T47D (cell line): ENCODE results near the gene TFF2.
A peak's percentile ranks its signal among the peaks of the same experiment; 100 is the strongest.

Source experiments
- DNase-seq, 2 experiments: peaks; one replicate each; pipeline versions ENCODE4 v3.0.0 to v3.0.0-alpha.2; 2011 to 2012; ENCODE audit warnings: low read depth in 1 of 2, low spot score in 1 of 2
- JUND ChIP-seq: IDR thresholded peaks from 2 replicates; pipeline ENCODE4 v1.6.1; 2012; ENCODE audit warnings: low read depth
- in situ Hi-C: cut with HindIII; loops from 2 replicates; pipeline ENCODE4 v1.10.0; 2016; ENCODE audit warnings: low sequenced_read_pairs, low pct_unique_long_range_greater_than_20kb

Gene TFF2

DNA sequence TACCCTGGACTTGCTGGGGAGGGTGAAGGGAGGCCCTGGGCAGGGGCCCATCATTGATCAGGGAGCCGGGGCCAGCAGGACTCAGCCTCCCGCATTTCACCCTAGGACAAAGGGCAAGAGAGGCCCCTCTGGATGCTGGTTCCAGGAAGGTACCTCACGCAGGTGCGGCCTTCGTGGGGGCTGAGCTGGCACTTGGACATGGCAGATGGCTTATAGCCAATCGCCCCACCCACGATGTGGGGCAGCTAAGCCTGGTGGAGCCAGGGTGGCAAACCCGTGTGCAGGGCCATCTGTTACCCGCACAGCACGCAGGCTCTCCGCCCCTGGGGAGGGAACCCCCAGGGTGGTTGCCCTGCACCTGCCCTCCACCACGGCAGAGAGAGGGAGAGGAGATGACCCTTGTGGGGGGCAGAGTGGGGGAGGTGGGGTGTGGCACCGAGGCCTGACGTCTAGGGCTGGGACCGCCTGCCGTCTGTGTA, 38.1 kb downstream of the TFF2 start:
- no peak for TF ChIP-seq JUND
- in situ Hi-C loops, result no loop called here
- DNase-seq, result no peak

DNA sequence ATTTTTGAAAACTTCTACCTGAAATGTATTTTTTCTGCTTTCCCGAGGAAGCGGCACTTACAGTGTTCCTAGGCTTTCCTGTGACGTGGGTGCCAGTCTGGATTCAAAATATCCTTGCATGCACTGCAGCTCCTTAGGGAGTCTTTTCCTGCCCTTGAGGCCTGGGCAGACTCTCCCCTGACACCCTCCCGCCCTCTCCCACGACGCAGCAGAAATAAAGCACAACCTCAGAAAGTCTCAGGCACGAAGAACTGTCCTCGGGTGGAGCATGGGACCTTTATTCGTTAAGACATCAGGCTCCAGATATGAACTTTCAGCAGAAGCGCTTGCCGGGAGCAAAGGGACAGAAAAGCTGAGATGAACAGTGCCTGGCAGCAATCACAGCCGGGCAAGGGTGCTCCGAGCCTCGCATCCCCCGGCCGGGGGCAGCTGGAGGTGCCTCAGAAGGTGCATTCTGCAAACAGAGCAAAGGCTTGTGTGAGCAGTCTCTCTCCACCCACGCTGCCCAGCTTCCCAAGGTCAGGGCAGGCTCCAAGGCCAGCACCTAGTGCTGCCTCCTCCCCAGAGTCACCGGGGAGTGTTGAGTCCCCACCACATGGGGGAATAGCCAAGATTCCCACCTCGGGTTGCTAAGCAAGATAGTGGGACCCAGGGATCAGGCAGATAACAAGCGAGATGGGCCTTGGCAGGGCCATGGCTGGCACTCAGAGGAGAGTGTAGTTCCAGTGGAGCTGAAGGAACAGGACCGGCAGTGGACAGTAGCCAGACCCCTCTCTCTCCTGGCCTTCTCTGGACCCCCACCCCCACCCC, 38.8 kb downstream of the TFF2 start:
- in situ Hi-C loops, result no loop called here
- TF ChIP-seq JUND, result no peak
- DNase-seq, result no peak

DNA sequence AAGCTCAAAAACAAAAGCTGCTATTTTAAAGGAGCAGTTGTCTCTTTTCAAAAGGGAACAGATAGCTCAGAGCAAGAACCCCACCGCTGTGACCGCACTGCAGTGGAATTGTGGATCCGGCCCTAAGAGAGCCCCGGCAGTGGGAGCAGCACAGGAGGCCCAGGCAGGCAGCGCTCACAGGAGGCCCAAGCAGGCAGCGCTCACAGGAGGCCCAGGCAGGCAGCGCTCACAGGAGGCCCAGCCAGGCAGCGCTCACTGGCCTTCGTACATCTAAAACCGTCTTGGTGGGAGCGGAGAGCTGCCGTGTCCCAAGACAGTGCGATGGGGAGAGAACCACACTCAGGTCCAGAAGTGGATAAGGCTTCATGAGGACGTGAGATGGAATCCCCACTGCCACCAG, 39.6 kb downstream of the TFF2 start:
- no peak for TF ChIP-seq JUND
- DNase-seq, result no peak
- in situ Hi-C loops, result no loop called here

DNA sequence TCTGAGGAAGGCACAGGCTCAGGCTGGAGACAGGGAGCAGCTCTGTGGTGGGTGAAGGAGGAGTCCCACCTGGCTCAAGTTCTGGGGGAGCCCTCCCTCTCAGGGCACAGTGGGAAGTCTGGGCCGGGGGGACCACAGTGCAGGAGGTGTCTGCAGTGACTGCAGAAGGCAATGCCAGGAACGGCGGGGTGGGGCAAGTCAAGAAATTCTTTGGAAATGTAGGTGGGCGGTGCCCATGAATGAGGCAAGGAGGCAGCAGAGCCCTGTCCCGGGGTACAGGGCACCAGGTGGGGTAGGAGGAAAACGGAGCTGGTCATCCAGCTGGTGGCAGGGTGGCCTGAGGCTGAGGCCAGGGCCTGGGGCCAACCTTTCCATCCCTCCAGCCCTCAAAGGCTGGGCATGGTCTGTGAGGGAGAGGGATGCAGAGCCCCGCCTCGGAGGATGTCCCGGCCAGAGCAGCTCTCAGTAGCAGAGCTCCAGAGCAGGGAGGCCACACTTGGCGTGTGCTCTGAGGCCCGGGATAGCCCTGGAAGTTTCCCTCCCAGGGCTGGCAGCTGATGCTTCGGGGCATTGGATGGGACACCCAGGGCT, 40.3 kb downstream of the TFF2 start:
- no peak for TF ChIP-seq JUND
- in situ Hi-C loops, result no loop called here
- peak in 1 of 2 experiments; percentile 59 for DNase-seq

DNA sequence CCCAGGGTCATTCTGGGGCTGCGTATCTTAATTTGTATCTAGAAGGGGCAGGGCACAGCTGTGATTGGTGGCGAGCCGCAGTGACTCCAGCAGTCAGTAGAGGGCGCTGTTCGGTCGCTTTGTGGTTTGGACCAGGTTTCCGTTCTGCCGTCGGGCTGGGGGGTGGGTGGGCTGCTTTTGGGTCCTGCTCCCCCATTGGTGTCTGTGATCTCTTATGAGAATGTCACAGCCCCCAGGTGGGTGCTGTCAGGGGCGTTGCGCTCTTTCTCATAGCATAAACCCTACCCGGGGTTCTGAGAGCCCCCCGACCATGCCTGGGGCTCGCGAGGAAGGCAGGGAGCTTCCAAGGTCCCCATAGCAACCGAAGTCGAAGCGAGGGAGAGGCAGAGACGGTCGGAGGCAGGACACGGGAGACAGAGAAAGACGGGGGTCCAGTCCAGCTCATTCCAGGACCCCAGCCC, 41.0 kb downstream of the TFF2 start:
- TF ChIP-seq JUND, result no peak
- peak; percentile 56 to 66 for DNase-seq

DNA sequence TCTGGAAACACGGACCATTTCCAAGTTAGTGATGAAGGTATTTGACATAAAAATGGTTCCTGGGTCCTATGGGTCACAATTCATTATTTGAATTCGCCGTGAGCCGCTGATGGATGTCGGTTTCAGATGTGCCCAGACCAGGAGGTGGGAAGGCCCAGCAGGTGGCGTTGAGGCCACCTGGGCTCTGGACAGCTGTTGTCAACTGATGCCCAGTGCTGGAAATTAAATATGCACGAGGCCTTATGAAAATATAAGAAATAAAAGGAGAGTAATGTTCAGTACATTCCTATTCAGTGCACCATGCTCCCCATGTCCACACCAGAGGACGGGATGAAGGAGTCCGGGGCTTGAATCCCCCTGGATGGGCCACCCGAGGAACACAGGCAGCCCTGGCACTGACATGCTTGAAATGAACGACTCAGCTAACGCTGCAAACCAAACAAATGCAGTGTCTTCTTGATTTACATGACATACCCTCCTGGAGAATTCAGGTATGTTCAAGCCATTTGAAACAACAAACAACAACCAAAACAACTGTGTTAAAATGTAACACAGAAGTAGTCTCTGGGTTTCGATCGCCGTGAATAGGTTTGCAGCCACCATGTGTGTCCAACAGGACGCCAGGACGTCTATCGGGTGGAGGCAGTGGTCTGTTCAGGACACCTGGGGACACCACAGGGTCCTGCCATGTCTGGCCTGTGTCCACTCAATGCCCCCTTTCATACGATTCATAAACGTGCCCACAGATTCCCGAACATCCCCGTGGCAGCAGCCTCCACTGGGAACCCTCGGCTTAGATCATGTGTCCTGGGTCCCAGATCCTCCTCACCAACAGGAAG, 41.7 kb downstream of the TFF2 start:
- TF ChIP-seq JUND, result no peak
- in situ Hi-C loops, result no loop called here
- DNase-seq, result peak; percentile 66 to 77

More for the DNA sequence above, 41.0 kb downstream of the TFF2 start:
- in situ Hi-C loops, result no loop called here

DNA sequence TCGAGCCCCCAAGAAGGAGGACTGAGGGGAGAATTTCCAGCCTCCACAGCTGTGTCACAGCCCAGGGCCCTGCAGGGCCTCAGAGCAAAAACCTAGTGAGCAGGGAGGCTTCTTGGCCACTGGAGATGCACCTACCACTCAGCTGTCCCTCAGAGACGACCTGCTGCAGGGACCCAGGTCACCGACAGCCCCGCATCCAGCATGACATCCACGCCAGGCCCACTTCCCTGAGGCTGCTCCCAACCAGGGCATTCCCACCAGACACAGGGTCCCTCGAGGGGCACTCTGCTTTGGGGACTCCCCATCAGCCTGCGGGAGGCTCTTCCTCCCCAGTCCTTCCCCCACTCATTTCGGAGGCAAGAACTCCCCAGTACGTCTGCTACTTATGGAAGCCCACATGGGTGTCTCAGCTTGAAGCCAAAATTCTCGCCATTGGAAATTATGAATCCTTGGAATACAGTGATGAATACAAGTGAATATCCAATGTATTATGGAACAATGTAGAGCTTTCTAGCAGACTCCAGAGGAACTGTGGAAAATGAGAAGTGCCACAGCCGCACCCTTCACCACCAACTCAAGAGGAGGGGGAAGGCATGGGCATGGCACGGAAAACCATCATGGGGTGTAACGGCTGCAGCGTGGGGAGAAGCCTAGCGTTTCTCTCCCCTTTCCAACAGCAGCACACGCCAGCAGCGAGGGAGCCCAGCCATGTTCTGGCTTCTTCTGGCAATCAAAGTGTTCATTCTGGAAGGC, 42.5 kb downstream of the TFF2 start:
- no peak for DNase-seq
- no peak for TF ChIP-seq JUND
- in situ Hi-C loops, result no loop called here

DNA sequence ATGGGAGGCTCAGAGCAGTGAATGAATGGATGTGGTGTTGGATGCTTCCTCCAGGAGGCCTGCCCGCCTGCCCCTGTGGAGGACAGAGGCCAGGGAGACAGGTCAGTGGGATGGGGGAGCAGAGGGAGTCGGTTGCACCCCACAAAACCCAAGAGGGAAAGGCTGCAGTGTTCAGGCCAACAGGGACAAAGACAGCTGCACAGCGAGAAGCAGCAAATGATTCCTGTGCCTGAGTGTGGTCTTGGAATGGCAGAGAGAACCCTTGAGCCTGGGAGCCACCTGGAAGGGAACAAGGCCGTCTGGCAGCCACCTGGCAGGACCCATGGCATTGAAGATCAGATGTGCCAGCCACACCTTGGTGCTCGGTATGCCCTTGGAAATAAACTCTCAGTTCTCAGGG, 43.7 kb downstream of the TFF2 start:
- TF ChIP-seq JUND, result no peak
- DNase-seq, result no peak
- in situ Hi-C loops, result no loop called here

DNA sequence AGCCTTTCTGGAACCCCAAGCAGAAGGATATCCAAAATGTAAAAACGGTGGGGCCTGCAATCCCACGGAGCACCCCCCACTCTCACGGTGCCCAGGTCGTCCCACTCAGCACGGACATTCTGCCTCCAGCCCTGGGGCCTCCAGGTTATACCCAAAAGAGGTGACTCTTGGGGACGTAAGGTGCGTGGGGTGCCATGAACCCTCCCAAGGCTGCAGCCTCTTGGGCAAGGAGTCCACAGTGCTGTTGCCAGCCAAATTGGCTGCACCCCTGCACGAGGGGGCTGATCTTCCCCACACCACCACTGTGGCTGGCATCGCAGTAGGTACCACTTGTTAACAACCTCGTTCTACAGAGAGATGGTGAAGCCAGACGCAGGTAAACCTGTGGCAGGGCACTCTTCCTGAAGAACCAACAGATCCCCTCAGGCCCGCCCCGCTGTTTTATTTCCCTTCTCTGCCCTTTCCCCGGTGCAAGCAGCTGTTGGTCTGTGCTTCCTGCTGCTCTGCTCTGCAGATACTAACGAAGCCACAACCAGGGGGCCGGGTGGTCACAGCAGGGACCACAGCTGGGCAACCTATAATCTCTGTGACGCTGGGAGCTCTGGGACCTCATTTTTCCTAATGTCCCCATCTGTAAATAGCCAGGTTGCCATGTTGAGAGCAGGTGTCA, 44.3 kb downstream of the TFF2 start:
- no peak for TF ChIP-seq JUND
- in situ Hi-C loops, result no loop called here
- DNase-seq, result no peak

DNA sequence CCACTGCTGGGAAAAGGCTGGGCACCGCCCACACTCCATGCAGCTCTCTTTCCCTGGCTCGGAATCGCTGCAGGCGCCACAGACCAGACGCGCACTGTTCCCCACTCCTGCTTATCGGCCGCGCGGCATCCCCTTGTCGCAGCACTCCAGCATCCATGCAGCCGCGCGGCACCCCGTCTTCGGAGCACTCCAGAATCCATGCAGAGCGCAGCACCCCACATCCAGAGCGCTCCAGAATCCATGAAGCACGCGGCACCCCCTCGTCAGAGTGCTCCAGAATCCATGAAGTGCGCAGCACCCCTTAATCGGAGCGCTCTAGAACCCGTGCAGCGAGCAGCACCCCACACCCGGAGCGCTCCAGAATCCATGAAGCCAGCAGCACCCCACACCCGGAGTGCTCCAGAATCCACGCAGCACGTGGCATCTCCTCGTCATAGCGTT, 45.1 kb downstream of the TFF2 start:
- no peak for TF ChIP-seq JUND
- no peak for DNase-seq
- in situ Hi-C loops, result no loop called here

DNA sequence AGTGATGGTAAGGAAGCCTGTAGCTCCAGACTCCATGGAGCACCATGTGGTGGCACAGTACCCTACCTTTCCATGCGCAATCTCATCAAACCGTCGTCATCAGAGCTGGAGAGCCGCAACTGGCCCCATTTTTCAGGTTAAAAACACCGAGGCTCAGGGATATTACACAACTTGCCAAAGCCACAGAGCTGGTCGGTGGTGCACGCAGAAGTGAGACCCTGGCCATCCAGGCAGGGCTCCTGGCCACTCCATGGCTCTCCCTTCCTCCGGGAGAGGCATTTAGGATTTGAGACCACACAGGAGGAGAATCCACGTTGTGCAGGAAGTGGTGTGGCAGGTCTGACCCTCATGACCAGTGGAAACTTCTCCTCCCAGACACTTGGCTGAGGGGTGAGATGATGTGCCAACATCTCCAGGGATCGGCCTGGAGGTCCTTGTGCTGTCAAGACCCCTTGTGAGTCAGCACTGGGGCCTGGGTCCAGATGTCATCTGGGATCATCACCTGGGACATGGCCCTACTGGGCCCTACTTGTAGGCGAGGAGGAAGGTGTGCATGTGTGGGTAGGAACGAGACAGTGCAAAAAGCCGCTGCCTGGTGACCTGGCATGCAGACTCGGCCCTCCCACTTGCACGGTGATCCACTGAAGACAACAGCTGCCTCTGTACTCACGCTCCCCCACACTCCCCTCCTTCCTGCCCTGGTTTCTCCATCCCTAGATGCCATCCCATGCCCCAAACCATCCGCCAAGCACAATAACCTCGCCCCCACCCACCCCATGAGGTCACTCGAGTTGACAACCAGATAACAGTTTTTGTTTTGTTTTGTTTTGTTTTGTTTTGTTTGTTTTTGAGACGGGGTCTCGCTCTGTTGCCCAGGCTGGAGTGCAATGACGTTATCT, 46.0 kb downstream of the TFF2 start:
- DNase-seq, result no peak
- TF ChIP-seq JUND, result no peak
- in situ Hi-C loops, result no loop called here
